IMR-90 (cell line): ENCODE results near the gene PKNOX1. TPM values are rescaled to one million over a fixed set of nuclear protein-coding genes. Genes with fewer than 3 reads are reported as not detected.

Experiments used
- ATAC-seq: fragments of 200-7000 bp; cut with Tn5 transposase; 2 replicates; pipeline ENCODE4 v1.9.1; 2020; ENCODE audit warnings: low read depth, mild to moderate bottlenecking, moderate library complexity
- BruUV-seq: library from RNA; stranded (reverse); fragments of 400-500 nt; replicated peaks from 2 replicates; lab custom pipeline; 2021; lab: Mats Ljungman, UMichigan
- CTCF ChIA-PET: fragments of 300-600 bp; formaldehyde crosslinking; extraction: SDS; loops from one replicate; lab custom pipeline; 2021; ENCODE audit warnings: antibody characterized with exemption; lab: Yijun Ruan, JAX
- POLR2A ChIA-PET: fragments of 300-600 bp; sonication (Branson Sonifier 250); formaldehyde crosslinking; loops from one replicate; lab custom pipeline; 2022; ENCODE audit warnings: antibody characterized with exemption; ENCODE audit not compliant: unreplicated experiment; lab: Charles Lee
- DNase-seq: peaks from one replicate; pipeline ENCODE4 v3.0.0; 2013
- H2AFZ ChIP-seq: replicated peaks from 2 replicates; pipeline ENCODE3; 2013; ENCODE audit warnings: low read length, mild to moderate bottlenecking; ENCODE audit not compliant: poor library complexity
- H2AK5ac ChIP-seq: 2 replicates; pipeline ENCODE4 v1.6.1; 2013; ENCODE audit warnings: low read depth, low read length, inconsistent platforms
- H2AK9ac ChIP-seq: replicated peaks from 2 replicates; pipeline ENCODE3; 2013; ENCODE audit warnings: mild to moderate bottlenecking, low read depth, low read length, moderate library complexity; ENCODE audit not compliant: poor library complexity
- H2BK120ac ChIP-seq: 2 replicates; pipeline ENCODE4 v1.6.1; 2013; ENCODE audit warnings: low read depth, low read length, inconsistent platforms
- H2BK15ac ChIP-seq: 3 replicates; pipeline ENCODE4 v1.6.1; 2013; ENCODE audit warnings: low read depth, low read length, inconsistent platforms
- H2BK20ac ChIP-seq: 2 replicates; pipeline ENCODE4 v1.6.1; 2013; ENCODE audit warnings: low read depth, mild to moderate bottlenecking, inconsistent platforms, low read length, moderate library complexity
- H2BK5ac ChIP-seq: 2 replicates; pipeline ENCODE4 v1.6.1; 2013; ENCODE audit warnings: mild to moderate bottlenecking, low read depth, low read length, inconsistent platforms; ENCODE audit not compliant: poor library complexity, severe bottlenecking
- H3K14ac ChIP-seq: replicated peaks from 2 replicates; pipeline ENCODE4 v1.6.1; 2013; ENCODE audit warnings: low read depth, low read length, inconsistent platforms
- H3K18ac ChIP-seq: 2 replicates; pipeline ENCODE4 v1.6.1; 2013; ENCODE audit warnings: low read depth, low read length, control low read depth
- H3K23ac ChIP-seq: 2 replicates; pipeline ENCODE4 v1.6.1; 2013; ENCODE audit warnings: low read depth, low read length, inconsistent platforms
- H3K27ac ChIP-seq: 2 replicates; pipeline ENCODE4 v1.5.1; 2013; ENCODE audit warnings: mild to moderate bottlenecking, control low read depth, low read length; ENCODE audit not compliant: insufficient read depth
- H3K27me3 ChIP-seq: 2 replicates; pipeline ENCODE4 v1.6.1; 2013; ENCODE audit warnings: low read length; ENCODE audit not compliant: control insufficient read depth, insufficient read depth
- H3K36me3 ChIP-seq: 2 replicates; pipeline ENCODE4 v1.6.1; 2013; ENCODE audit warnings: low read length, mixed read lengths; ENCODE audit not compliant: control insufficient read depth, insufficient read depth
- H3K4ac ChIP-seq: 2 replicates; pipeline ENCODE4 v1.6.1; 2013; ENCODE audit warnings: low read depth, low read length, inconsistent platforms
- H3K4me1 ChIP-seq: 2 replicates; pipeline ENCODE4 v1.6.1; 2013; ENCODE audit warnings: low read length, mixed read lengths; ENCODE audit not compliant: control insufficient read depth, insufficient read depth
- H3K4me2 ChIP-seq: 2 replicates; pipeline ENCODE4 v1.6.1; 2013; ENCODE audit warnings: low read depth, mild to moderate bottlenecking, control low read depth, low read length, moderate library complexity
- H3K4me3 ChIP-seq: 2 replicates; pipeline ENCODE4 v1.5.1; 2013; ENCODE audit warnings: low read depth, mild to moderate bottlenecking, control low read depth, low read length, moderate library complexity; ENCODE audit not compliant: insufficient read depth
- H3K56ac ChIP-seq: 2 replicates; pipeline ENCODE4 v1.6.1; 2013; ENCODE audit warnings: low read length, inconsistent platforms; ENCODE audit not compliant: insufficient read depth; ENCODE audit errors: extremely low read depth
- H3K79me1 ChIP-seq, 2 experiments: 2 replicates each; pipeline ENCODE4 v1.6.1; 2013; ENCODE audit warnings: low read length in 2 of 2, inconsistent platforms in 1 of 2, low read depth in 1 of 2
- H3K9ac ChIP-seq: 2 replicates; pipeline ENCODE4 v1.6.1; 2013; ENCODE audit warnings: low read depth, low read length, control low read depth
- H3K9me1 ChIP-seq: 2 replicates; pipeline ENCODE4 v1.6.1; 2013; ENCODE audit warnings: low read length, inconsistent platforms; ENCODE audit not compliant: insufficient read depth
- H3K9me3 ChIP-seq: 2 replicates; pipeline ENCODE4 v1.6.1; 2013; ENCODE audit warnings: low read length; ENCODE audit not compliant: control insufficient read depth, insufficient read depth
- H4K20me1 ChIP-seq: 2 replicates; pipeline ENCODE4 v1.6.1; 2013; ENCODE audit warnings: low read length, inconsistent platforms; ENCODE audit not compliant: insufficient read depth
- H4K5ac ChIP-seq: 2 replicates; pipeline ENCODE4 v1.6.1; 2013; ENCODE audit warnings: mild to moderate bottlenecking, low read depth, low read length, control low read depth
- H4K8ac ChIP-seq, 2 experiments: 2 replicates each; pipeline ENCODE4 v1.6.1; 2013; ENCODE audit warnings: low read depth in 2 of 2, low read length in 2 of 2, control low read depth in 1 of 2, inconsistent platforms in 1 of 2
- H4K91ac ChIP-seq: 2 replicates; pipeline ENCODE4 v1.6.1; 2013; ENCODE audit warnings: low read depth, low read length, inconsistent platforms; ENCODE audit not compliant: insufficient read depth
- BHLHE40 ChIP-seq: fragments of 150-350 bp; IDR thresholded peaks from 2 replicates; pipeline ENCODE4 v1.6.1; 2016; ENCODE audit warnings: mild to moderate bottlenecking, low read depth, low read length
- CHD1 ChIP-seq: IDR thresholded peaks from 2 replicates; pipeline ENCODE4 v1.6.1; 2012; ENCODE audit warnings: low read depth, low read length, improper control_type of control experiment
- FOS ChIP-seq: fragments of 150-350 bp; IDR thresholded peaks from 2 replicates; pipeline ENCODE4 v1.6.1; 2016; ENCODE audit warnings: low read depth, low read length
- MAFK ChIP-seq: IDR thresholded peaks from 2 replicates; pipeline ENCODE4 v1.6.1; 2012; ENCODE audit warnings: low read depth, low read length, improper control_type of control experiment
- MAZ ChIP-seq: IDR thresholded peaks from 2 replicates; pipeline ENCODE4 v1.6.1; 2012; ENCODE audit warnings: low read depth, mild to moderate bottlenecking, low read length, improper control_type of control experiment, moderate library complexity, borderline replicate concordance
- POLR2A ChIP-seq: IDR thresholded peaks from 2 replicates; pipeline ENCODE4 v1.6.1; 2012; ENCODE audit warnings: mild to moderate bottlenecking, low read depth, low read length
- RAD21 ChIP-seq: IDR thresholded peaks from 2 replicates; pipeline ENCODE4 v1.6.1; 2012; ENCODE audit warnings: low read length, improper control_type of control experiment
- RFX5 ChIP-seq: IDR thresholded peaks from 2 replicates; pipeline ENCODE4 v1.8.0; 2012; ENCODE audit warnings: low read depth, mild to moderate bottlenecking, low read length, moderate library complexity
- SMC3 ChIP-seq: fragments of 150-350 bp; IDR thresholded peaks from 2 replicates; pipeline ENCODE4 v1.6.1; 2016; ENCODE audit warnings: low read depth, mild to moderate bottlenecking, antibody characterized with exemption, low read length, moderate library complexity
- WGBS, 2 experiments: methylation state at CpG; one replicate each; pipeline versions ENCODE4 v1.1.5 to v1.1.7; 2013; ENCODE audit warnings: missing lambda C conversion rate in 2 of 2; ENCODE audit not compliant: insufficient read length in 1 of 2; ENCODE audit errors: extremely low coverage in 2 of 2; 5-methylcytosine and 5-hydroxymethylcytosine counted together
- dilution Hi-C: fragments of 300-500 bp; cut with HindIII; formaldehyde crosslinking; loops from one replicate; pipeline ENCODE4 v1.14.3; 2018; ENCODE audit warnings: low sequenced_read_pairs; ENCODE audit not compliant: unreplicated experiment
- in situ Hi-C: fragments of 300-500 bp; cut with MboI; formaldehyde crosslinking; loops from 3 replicates; pipeline ENCODE4 v1.14.3; 2019; ENCODE audit warnings: low sequenced_read_pairs, inconsistent platforms, mixed read lengths
- intact Hi-C: fragments of 100-400 bp; cut with micrococcal nuclease; formaldehyde crosslinking; loops from 2 replicates; pipeline ENCODE4 v1.10.0; 2022
- polyA plus RNA-seq, 3 experiments: library from polyadenylated mRNA; depleted of rRNA; stranded (reverse); fragments of >200 nt; gene quantifications; 2 replicates each; pipeline ENCODE4 v1.2.3, GENCODE V29; 2012; ENCODE audit warnings: low replicate concordance in 1 of 3
- total RNA-seq: library from RNA; depleted of rRNA; stranded (reverse); fragments of >200 nt; gene quantifications from 2 replicates; pipeline ENCODE4 v1.2.3, GENCODE V29; 2012
- TF ChIP-seq, protein P1 (sequence below): fragments of 150-350 bp; IDR thresholded peaks from 2 replicates; pipeline ENCODE4 v1.6.1; 2017; ENCODE audit warnings: mild to moderate bottlenecking, antibody characterized with exemption, low read length, low read depth

PKNOX1 gene
- total and polyA plus RNA-seq, 2 of the 4 experiments (the other 2 are of a cell fraction) = 35.0 to 61.0 TPM

DNA sequence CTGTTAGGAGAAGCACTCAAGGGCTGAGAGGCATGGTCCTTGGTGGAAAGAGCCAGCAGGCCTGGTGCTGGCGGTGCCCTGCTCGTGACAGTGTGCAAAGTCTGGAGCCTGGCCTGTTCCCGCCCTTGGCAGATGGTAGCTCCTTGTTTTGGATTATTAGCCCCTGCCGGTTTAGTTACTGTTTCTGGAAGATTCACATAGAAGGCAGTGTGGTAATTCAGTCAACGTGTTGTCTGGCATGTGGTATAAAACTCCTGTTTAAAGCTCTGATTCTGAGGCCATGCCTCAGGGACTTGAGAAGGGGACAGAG lies 6.8 kb downstream of the PKNOX1 start:
- CTCF ChIA-PET = interaction anchor here (0.5 kb wide), 1 partner anchor 47 kb away, joined by 3 read pairs; no protein-coding TSS in a partner anchor
- TF ChIP-seq POLR2A (no peak), SMC3 (no peak), RFX5 (no peak), RAD21 (no peak), BHLHE40 (no peak), MAFK (no peak), CHD1 (no peak), MAZ (no peak), FOS (no peak)
- TF ChIP-seq, protein P1, sequence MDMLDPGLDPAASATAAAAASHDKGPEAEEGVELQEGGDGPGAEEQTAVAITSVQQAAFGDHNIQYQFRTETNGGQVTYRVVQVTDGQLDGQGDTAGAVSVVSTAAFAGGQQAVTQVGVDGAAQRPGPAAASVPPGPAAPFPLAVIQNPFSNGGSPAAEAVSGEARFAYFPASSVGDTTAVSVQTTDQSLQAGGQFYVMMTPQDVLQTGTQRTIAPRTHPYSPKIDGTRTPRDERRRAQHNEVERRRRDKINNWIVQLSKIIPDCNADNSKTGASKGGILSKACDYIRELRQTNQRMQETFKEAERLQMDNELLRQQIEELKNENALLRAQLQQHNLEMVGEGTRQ = no peak
- no peak for DNase-seq

More for the DNA sequence above, 6.8 kb downstream of the PKNOX1 start:
- Histone ChIP-seq H3K27me3 (no peaks in the 10 kb centered on the region), H3K36me3 (peaks cover 4% of the 10 kb centered on the region), H3K18ac (no peak overlapping the region), H3K9me1 (peaks cover 21% of the 10 kb centered on the region), H3K23ac (peak overlapping the region; percentile 29; the same call in 1 of the 2 replicates), H2AFZ (no peak overlapping the region), H3K4me3 (no peak overlapping the region), H4K91ac (no peak overlapping the region; the same call in 1 of the 2 replicates), H3K4ac (no peak overlapping the region), H2BK20ac (no peak overlapping the region), H2AK9ac (no peak overlapping the region), H4K20me1 (peaks cover 11% of the 10 kb centered on the region; the same call in 1 of the 2 replicates), H2BK5ac (no peak overlapping the region), H2AK5ac (no peak overlapping the region), H3K14ac (0 out of 2 replicates have a peak overlapping the region, but pooled peaks have one; percentile 14), H2BK120ac (no peak overlapping the region), H4K8ac (no peak overlapping the region; a peak in 1 of 4 replicates), H3K9ac (no peak overlapping the region), H3K4me1 (peaks cover 9% of the 10 kb centered on the region), H3K4me2 (no peak overlapping the region), H3K79me1 (peaks cover 36 to 79% of the 10 kb centered on the region in 2 experiments), H3K56ac (no peak overlapping the region), H4K5ac (peak overlapping the region; percentile 3; the same call in 1 of the 2 replicates), H2BK15ac (no peak overlapping the region), H3K27ac (no peak overlapping the region), H3K9me3 (peaks cover 2% of the 10 kb centered on the region; the same call in 1 of the 2 replicates)
- dilution Hi-C loops = no loop called here
- POLR2A ChIA-PET = no interaction called here
- 93% methylated on average over 3 of the region's 5 CpGs; no CpG with 5 or more reads in 1 of the 2 experiments for WGBS, 2 experiments
- intact Hi-C loops = no loop called here
- in situ Hi-C loops = no loop called here
- BruUV-seq = no TSS peak
- no peak for ATAC-seq
